Measurements from ENCODE around the gene MROH2B. TPM values are rescaled to one million over a fixed set of nuclear protein-coding genes. Genes with fewer than 3 reads are reported as not detected.

MROH2B gene
- total and polyA plus RNA-seq, 2 of the 13 experiments (the other 11 are each of a cell fraction or from before 2014, with no cell fraction given): not detected

DNA sequence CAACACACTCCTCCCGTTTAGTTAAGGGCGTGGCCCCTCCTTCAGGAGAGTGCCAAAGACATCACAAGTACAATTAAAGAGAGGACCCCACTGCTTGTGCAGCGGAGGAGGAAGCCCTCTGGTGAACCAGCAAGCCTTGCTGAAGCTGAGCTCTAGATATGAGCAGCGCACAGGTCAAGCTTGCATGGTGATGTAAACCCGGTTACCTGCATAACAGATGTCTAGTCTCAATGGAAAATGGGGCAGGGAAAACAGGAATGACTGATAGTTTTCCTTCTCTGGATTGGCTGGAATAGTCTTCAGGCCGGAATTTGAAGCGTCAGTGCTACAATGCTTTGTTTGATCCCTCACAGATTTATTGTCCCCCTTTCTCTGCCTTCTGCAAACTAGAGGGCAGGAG lies 66.2 kb downstream of the MROH2B start:
- 46% methylated on average over 7 of the region's 7 CpGs for WGBS (ENCODE audit: low lambda C conversion rate)
- in situ Hi-C loops (cut with HindIII; ENCODE audit: extremely low pct_ligation_motif_present, low pct_unique_long_range_greater_than_20kb): no loop called here

More for the DNA sequence above, 66.2 kb downstream of the MROH2B start:
- no TSS peak for BruUV-seq (replicated peaks)
- ChIA-PET CTCF (ENCODE audit: low intra/inter-chr PET ratio, low total read pairs) (no interaction called here), POLR2A (no interaction called here)
- no peak for ATAC-seq
- H3K27me3 ChIP-seq (ENCODE audit: control insufficient read depth in 1 of 2, insufficient read depth in 2 of 2, low read length in 2 of 2): no peaks in the 10 kb centered on the region; a peak in 1 of 5 replicates
- no peak overlapping the region for H3K4me2 ChIP-seq (ENCODE audit: low read depth, low read length)
- no peak overlapping the region for H3K9ac ChIP-seq (ENCODE audit: insufficient read depth, low read depth, low read length)
- intact Hi-C loops (cut with micrococcal nuclease; ENCODE audit: unreplicated experiment): no loop called here
- H3K4me1 ChIP-seq (ENCODE audit: insufficient read depth, low read length): no peaks in the 10 kb centered on the region
- H3K79me2 ChIP-seq (ENCODE audit: insufficient read depth, low read length): no peaks in the 10 kb centered on the region
- DNase-seq (ENCODE audit: low spot score): no peak
- no peaks in the 10 kb centered on the region for H3K36me3 ChIP-seq (replicated peaks in 1 of 2; ENCODE audit: control insufficient read depth in 1 of 2, insufficient read depth in 2 of 2, low read length in 2 of 2)
- H4K20me1 ChIP-seq (ENCODE audit: insufficient read depth, low read length): no peaks in the 10 kb centered on the region
- H2AFZ ChIP-seq (ENCODE audit: low read length): no peak overlapping the region
- TF ChIP-seq RARG (CRISPR knock-in tag; IDR thresholded peaks at IDR 0.05; ENCODE audit: low read depth) (no peak), FOXA1 (IDR thresholded peaks at IDR 0.05) (no peak), FOXA1 (CRISPR knock-in tag; IDR thresholded peaks at IDR 0.05) (no peak), KDM5B (CRISPR knock-in tag; IDR thresholded peaks at IDR 0.05; ENCODE audit: borderline replicate concordance) (no peak), MXD4 (CRISPR knock-in tag; IDR thresholded peaks at IDR 0.05) (no peak), KAT7 (CRISPR knock-in tag; IDR thresholded peaks at IDR 0.05; ENCODE audit: borderline replicate concordance) (no peak), MEIS2 (CRISPR knock-in tag; IDR thresholded peaks at IDR 0.05) (no peak), CEBPB (IDR thresholded peaks at IDR 0.05; ENCODE audit: borderline replicate concordance, low read depth, low read length) (no peak), ZNF101 (CRISPR knock-in tag; IDR thresholded peaks at IDR 0.05; ENCODE audit: borderline replicate concordance, low read depth) (no peak), HMG20A (CRISPR knock-in tag; IDR thresholded peaks at IDR 0.05; ENCODE audit: borderline replicate concordance) (no peak)
- TF ChIP-seq, protein P1, sequence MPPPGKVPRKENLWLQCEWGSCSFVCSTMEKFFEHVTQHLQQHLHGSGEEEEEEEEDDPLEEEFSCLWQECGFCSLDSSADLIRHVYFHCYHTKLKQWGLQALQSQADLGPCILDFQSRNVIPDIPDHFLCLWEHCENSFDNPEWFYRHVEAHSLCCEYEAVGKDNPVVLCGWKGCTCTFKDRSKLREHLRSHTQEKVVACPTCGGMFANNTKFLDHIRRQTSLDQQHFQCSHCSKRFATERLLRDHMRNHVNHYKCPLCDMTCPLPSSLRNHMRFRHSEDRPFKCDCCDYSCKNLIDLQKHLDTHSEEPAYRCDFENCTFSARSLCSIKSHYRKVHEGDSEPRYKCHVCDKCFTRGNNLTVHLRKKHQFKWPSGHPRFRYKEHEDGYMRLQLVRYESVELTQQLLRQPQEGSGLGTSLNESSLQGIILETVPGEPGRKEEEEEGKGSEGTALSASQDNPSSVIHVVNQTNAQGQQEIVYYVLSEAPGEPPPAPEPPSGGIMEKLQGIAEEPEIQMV (CRISPR knock-in tag; IDR thresholded peaks at IDR 0.05; ENCODE audit: low read depth): no peak
- TF ChIP-seq, protein P2, sequence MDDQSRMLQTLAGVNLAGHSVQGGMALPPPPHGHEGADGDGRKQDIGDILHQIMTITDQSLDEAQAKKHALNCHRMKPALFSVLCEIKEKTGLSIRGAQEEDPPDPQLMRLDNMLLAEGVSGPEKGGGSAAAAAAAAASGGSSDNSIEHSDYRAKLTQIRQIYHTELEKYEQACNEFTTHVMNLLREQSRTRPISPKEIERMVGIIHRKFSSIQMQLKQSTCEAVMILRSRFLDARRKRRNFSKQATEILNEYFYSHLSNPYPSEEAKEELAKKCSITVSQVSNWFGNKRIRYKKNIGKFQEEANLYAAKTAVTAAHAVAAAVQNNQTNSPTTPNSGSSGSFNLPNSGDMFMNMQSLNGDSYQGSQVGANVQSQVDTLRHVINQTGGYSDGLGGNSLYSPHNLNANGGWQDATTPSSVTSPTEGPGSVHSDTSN (CRISPR knock-in tag; IDR thresholded peaks at IDR 0.05; ENCODE audit: borderline replicate concordance): no peak
- H3K4me3 ChIP-seq (replicated peaks in 1 of 3; ENCODE audit: insufficient read depth in 1 of 3, low read depth in 2 of 3, low read length in 3 of 3): no peak overlapping the region
- no peaks in the 10 kb centered on the region for H3K9me3 ChIP-seq (ENCODE audit: low read length)
- H3K27ac ChIP-seq (ENCODE audit: extremely low read length, insufficient read depth, low read length): no peak overlapping the region
- no peak for FAIRE-seq

Measured in HepG2 (cell line).